Measurements from ENCODE around the gene TANGO6.

Gene TANGO6

GRCh38 chr16:69012906-69013305, 169.6 kb downstream of the TANGO6 start:
- Mint-ChIP-seq H3K27ac (no peak overlapping the region), H3K9me3 (no peaks in the 10 kb centered on the region), H3K27me3 (no peaks in the 10 kb centered on the region), H3K4me3 (no peak overlapping the region), H3K36me3 (no peaks in the 10 kb centered on the region), H3K4me1 (no peaks in the 10 kb centered on the region)
- CTCF ChIA-PET, result no interaction called here
- DNase-seq, result no peak

- H3K36me3 Mint-ChIP-seq, result no peaks in the 10 kb centered on the region
- CTCF ChIA-PET, result no interaction called here
- no peak for DNase-seq
- H3K4me1 Mint-ChIP-seq, result no peaks in the 10 kb centered on the region
- H3K27ac Mint-ChIP-seq, result no peak overlapping the region
- H3K27me3 Mint-ChIP-seq, result no peaks in the 10 kb centered on the region
- H3K4me3 Mint-ChIP-seq, result no peak overlapping the region
- no peaks in the 10 kb centered on the region for H3K9me3 Mint-ChIP-seq
These were observed 170.7 kb downstream of the TANGO6 start for GRCh38 chr16:69013991-69014390.

GRCh38 chr16:69014811-69015210, 171.5 kb downstream of the TANGO6 start:
- H3K9me3 Mint-ChIP-seq, result no peaks in the 10 kb centered on the region
- no peaks in the 10 kb centered on the region for H3K36me3 Mint-ChIP-seq
- H3K27ac Mint-ChIP-seq, result no peak overlapping the region

GRCh38 chr16:69017036-69017783, 173.9 kb downstream of the TANGO6 start:
- Mint-ChIP-seq H3K4me3 (no peak overlapping the region), H3K27me3 (no peaks in the 10 kb centered on the region), H3K27ac (no peak overlapping the region), H3K36me3 (no peaks in the 10 kb centered on the region), H3K9me3 (no peaks in the 10 kb centered on the region), H3K4me1 (no peaks in the 10 kb centered on the region)
- no peak for DNase-seq
- CTCF ChIA-PET, result no interaction called here

More at GRCh38 chr16:69014811-69015210, 171.5 kb downstream of the TANGO6 start:
- no peaks in the 10 kb centered on the region for H3K27me3 Mint-ChIP-seq
- DNase-seq, result no peak
- H3K4me3 Mint-ChIP-seq, result no peak overlapping the region
- H3K4me1 Mint-ChIP-seq, result no peaks in the 10 kb centered on the region
- CTCF ChIA-PET, result no interaction called here

- no peak for DNase-seq
- Mint-ChIP-seq H3K4me3 (no peak overlapping the region), H3K4me1 (no peaks in the 10 kb centered on the region), H3K27ac (no peak overlapping the region), H3K9me3 (no peaks in the 10 kb centered on the region), H3K36me3 (peaks cover 6% of the 10 kb centered on the region), H3K27me3 (no peaks in the 10 kb centered on the region)
- CTCF ChIA-PET, result no interaction called here
These were observed 176.5 kb downstream of the TANGO6 start for GRCh38 chr16:69019811-69020210.

GRCh38 chr16:69029121-69029520, 185.8 kb downstream of the TANGO6 start:
- Mint-ChIP-seq H3K4me1 (no peaks in the 10 kb centered on the region), H3K27me3 (no peaks in the 10 kb centered on the region), H3K27ac (no peak overlapping the region), H3K9me3 (no peaks in the 10 kb centered on the region), H3K4me3 (no peak overlapping the region), H3K36me3 (peaks cover 14% of the 10 kb centered on the region)
- no peak for DNase-seq
- CTCF ChIA-PET, result no interaction called here

- Mint-ChIP-seq H3K9me3 (no peaks in the 10 kb centered on the region), H3K4me3 (no peak overlapping the region), H3K36me3 (peaks cover 7% of the 10 kb centered on the region), H3K27ac (no peak overlapping the region), H3K27me3 (no peaks in the 10 kb centered on the region), H3K4me1 (no peaks in the 10 kb centered on the region)
- CTCF ChIA-PET, result interaction anchor here (0.6 kb wide), 1 partner anchor 253 kb away, joined by 3 read pairs; no protein-coding TSS in a partner anchor
- no peak for DNase-seq
These were observed 188.6 kb downstream of the TANGO6 start for GRCh38 chr16:69031877-69032301.

- no peak for DNase-seq
- H3K27me3 Mint-ChIP-seq, result no peaks in the 10 kb centered on the region
- CTCF ChIA-PET, result interaction anchor here (0.6 kb wide), 1 partner anchor 65 kb away, joined by 3 read pairs; no protein-coding TSS in a partner anchor
- H3K9me3 Mint-ChIP-seq, result no peaks in the 10 kb centered on the region
- H3K36me3 Mint-ChIP-seq, result peaks cover 7% of the 10 kb centered on the region
- H3K4me1 Mint-ChIP-seq, result no peaks in the 10 kb centered on the region
- H3K4me3 Mint-ChIP-seq, result no peak overlapping the region
- H3K27ac Mint-ChIP-seq, result no peak overlapping the region
These were observed 190.0 kb downstream of the TANGO6 start for GRCh38 chr16:69033151-69033949.

- CTCF ChIA-PET, result no interaction called here
- Mint-ChIP-seq H3K4me1 (no peaks in the 10 kb centered on the region), H3K27me3 (no peaks in the 10 kb centered on the region), H3K27ac (no peak overlapping the region), H3K4me3 (no peak overlapping the region), H3K9me3 (no peaks in the 10 kb centered on the region), H3K36me3 (peaks cover 11% of the 10 kb centered on the region)
- no peak for DNase-seq
These were observed 192.0 kb downstream of the TANGO6 start for GRCh38 chr16:69035375-69035774.

GRCh38 chr16:69036399-69037091, 193.2 kb downstream of the TANGO6 start:
- no peaks in the 10 kb centered on the region for H3K9me3 Mint-ChIP-seq

GRCh38 chr16:69037373-69038160, 194.2 kb downstream of the TANGO6 start:
- Mint-ChIP-seq H3K4me3 (no peak overlapping the region), H3K9me3 (no peaks in the 10 kb centered on the region), H3K27ac (no peak overlapping the region), H3K36me3 (peaks cover 28% of the 10 kb centered on the region), H3K27me3 (no peaks in the 10 kb centered on the region), H3K4me1 (no peaks in the 10 kb centered on the region)
- CTCF ChIA-PET, result interaction anchor here (0.6 kb wide), 1 partner anchor 64 kb away, joined by 3 read pairs; no protein-coding TSS in a partner anchor
- DNase-seq, result no peak

More at GRCh38 chr16:69036399-69037091, 193.2 kb downstream of the TANGO6 start:
- Mint-ChIP-seq H3K27me3 (no peaks in the 10 kb centered on the region), H3K36me3 (peaks cover 20% of the 10 kb centered on the region), H3K4me1 (no peaks in the 10 kb centered on the region), H3K4me3 (no peak overlapping the region), H3K27ac (no peak overlapping the region)
- DNase-seq, result no peak
- CTCF ChIA-PET, result interaction anchor here (0.6 kb wide), 1 partner anchor 35 kb away, joined by 3 read pairs; no protein-coding TSS in a partner anchor

GRCh38 chr16:69039333-69039941, 196.1 kb downstream of the TANGO6 start:
- H3K4me1 Mint-ChIP-seq, result no peaks in the 10 kb centered on the region
- DNase-seq, result no peak
- H3K4me3 Mint-ChIP-seq, result no peak overlapping the region
- no peak overlapping the region for H3K27ac Mint-ChIP-seq
- no peaks in the 10 kb centered on the region for H3K9me3 Mint-ChIP-seq
- H3K36me3 Mint-ChIP-seq, result peaks cover 26% of the 10 kb centered on the region
- H3K27me3 Mint-ChIP-seq, result no peaks in the 10 kb centered on the region
- CTCF ChIA-PET, result no interaction called here

GRCh38 chr16:69040144-69040909, 197.0 kb downstream of the TANGO6 start:
- Mint-ChIP-seq H3K36me3 (peaks cover 24% of the 10 kb centered on the region), H3K4me1 (no peaks in the 10 kb centered on the region), H3K4me3 (no peak overlapping the region), H3K27me3 (no peaks in the 10 kb centered on the region), H3K9me3 (no peaks in the 10 kb centered on the region), H3K27ac (no peak overlapping the region)
- CTCF ChIA-PET, result no interaction called here
- no peak for DNase-seq

Data from activated naive CD4-positive, alpha-beta T cell treated with anti-CD3 and anti-CD28 coated beads, Interleukin-2, amount 10 ng/mL, durations not matched to agents 7 days and 5 days (primary cell).